ENCODE measurements around the gene TUBB1.

Gene TUBB1

GRCh38 chr20:58994390-58995159 is 24.7 kb upstream of the TUBB1 start:
- no peak for DNase-seq (ENCODE audit: low spot score in 2 of 2)
- in situ Hi-C loops (cut with MboI; ENCODE audit: low sequenced_read_pairs) = no loop called here
- Histone ChIP-seq H3K36me3 (replicated peaks) (peaks cover 92% of the 10 kb centered on the region), H3K9me3 (no peaks in the 10 kb centered on the region), H3K4me3 (no peak overlapping the region), H3K27me3 (ENCODE audit: low read depth) (no peaks in the 10 kb centered on the region), H3K4me1 (no peaks in the 10 kb centered on the region)

GRCh38 chr20:58995461-58996225 is 23.6 kb upstream of the TUBB1 start:
- Histone ChIP-seq H3K36me3 (replicated peaks) (peaks cover 88% of the 10 kb centered on the region), H3K27me3 (ENCODE audit: low read depth) (no peaks in the 10 kb centered on the region), H3K4me1 (no peaks in the 10 kb centered on the region), H3K4me3 (no peak overlapping the region), H3K9me3 (no peaks in the 10 kb centered on the region)
- in situ Hi-C loops (cut with MboI; ENCODE audit: low sequenced_read_pairs) = no loop called here
- no peak for DNase-seq (ENCODE audit: low spot score in 2 of 2)

- Histone ChIP-seq H3K36me3 (replicated peaks) (peaks cover 88% of the 10 kb centered on the region), H3K4me1 (no peaks in the 10 kb centered on the region), H3K27me3 (ENCODE audit: low read depth) (no peaks in the 10 kb centered on the region), H3K4me3 (no peak overlapping the region), H3K9me3 (no peaks in the 10 kb centered on the region)
- in situ Hi-C loops (cut with MboI; ENCODE audit: low sequenced_read_pairs) = no loop called here
- no peak for DNase-seq (ENCODE audit: low spot score in 2 of 2)
Measured at GRCh38 chr20:58996226-58996611, 23.0 kb upstream of the TUBB1 start.

DNA sequence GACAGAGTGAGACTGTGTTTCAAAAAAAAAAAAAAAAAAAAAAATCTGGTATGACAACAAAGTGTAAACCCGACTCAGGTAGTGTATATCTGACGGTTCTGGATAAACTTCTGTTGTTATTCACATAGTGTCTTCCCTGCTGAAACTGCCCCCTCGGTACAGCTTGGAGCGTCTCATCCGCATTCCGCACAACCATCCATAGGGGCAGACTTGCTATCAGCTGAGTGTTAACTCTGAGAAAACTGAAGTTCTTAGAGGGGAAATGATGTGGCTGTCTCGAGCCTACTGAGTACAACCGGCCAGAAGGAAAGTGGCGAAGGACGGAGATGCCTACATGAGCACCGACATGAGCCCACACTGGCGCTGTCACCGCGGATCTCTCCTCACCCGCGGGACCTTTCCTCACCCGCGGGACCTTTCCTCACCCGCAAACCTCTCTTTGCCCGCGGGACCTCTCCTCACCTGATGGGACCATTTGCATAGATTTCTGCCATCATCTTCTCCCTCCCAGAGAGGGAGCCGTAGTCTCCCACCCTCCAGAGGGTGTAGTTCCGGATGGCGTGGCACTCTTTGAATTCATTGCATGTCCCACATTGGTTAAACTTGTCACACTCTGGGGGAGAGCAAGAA is 22.0 kb upstream of the TUBB1 start:
- H3K36me3 ChIP-seq (replicated peaks) = peaks cover 82% of the 10 kb centered on the region
- in situ Hi-C loops (cut with MboI; ENCODE audit: low sequenced_read_pairs) = no loop called here
- no peaks in the 10 kb centered on the region for H3K27me3 ChIP-seq (ENCODE audit: low read depth)
- H3K4me1 ChIP-seq = no peaks in the 10 kb centered on the region
- no peak for DNase-seq (ENCODE audit: low spot score in 2 of 2)
- no peaks in the 10 kb centered on the region for H3K9me3 ChIP-seq
- no peak overlapping the region for H3K4me3 ChIP-seq

- no peaks in the 10 kb centered on the region for H3K9me3 ChIP-seq
- H3K36me3 ChIP-seq (replicated peaks) = peaks cover 70% of the 10 kb centered on the region
- no peak for DNase-seq (ENCODE audit: low spot score in 2 of 2)
- no peaks in the 10 kb centered on the region for H3K27me3 ChIP-seq (ENCODE audit: low read depth)
- no peak overlapping the region for H3K4me3 ChIP-seq
- in situ Hi-C loops (cut with MboI; ENCODE audit: low sequenced_read_pairs) = no loop called here
- no peaks in the 10 kb centered on the region for H3K4me1 ChIP-seq
Measured at GRCh38 chr20:58998656-58999055, 20.6 kb upstream of the TUBB1 start.

DNA sequence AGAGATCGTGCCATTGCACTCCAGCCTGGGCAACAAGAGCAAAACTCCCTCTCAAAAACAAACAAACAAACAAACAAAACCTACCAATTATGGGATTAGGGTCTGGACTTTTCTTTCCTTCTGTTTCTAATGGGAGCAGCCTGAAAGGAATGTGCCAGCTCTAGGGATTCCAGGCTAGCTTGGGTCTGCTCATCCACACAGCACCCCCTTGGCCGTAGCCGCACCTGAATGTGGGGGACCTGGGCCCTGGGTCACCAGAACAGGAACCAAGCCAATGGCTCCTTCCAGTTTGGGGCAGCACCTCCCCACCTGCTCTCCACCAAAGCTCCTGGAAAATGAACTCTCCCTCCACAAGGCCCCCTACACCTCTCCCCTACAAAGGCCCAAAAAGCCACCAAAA is 18.9 kb upstream of the TUBB1 start:
- DNase-seq (ENCODE audit: low spot score in 2 of 2) = no peak
- in situ Hi-C loops (cut with MboI; ENCODE audit: low sequenced_read_pairs) = no loop called here
- H3K36me3 ChIP-seq (replicated peaks) = peaks cover 57% of the 10 kb centered on the region
- H3K4me3 ChIP-seq = no peak overlapping the region
- H3K9me3 ChIP-seq = no peaks in the 10 kb centered on the region
- peaks cover 2% of the 10 kb centered on the region for H3K4me1 ChIP-seq
- no peaks in the 10 kb centered on the region for H3K27me3 ChIP-seq (ENCODE audit: low read depth)

DNA sequence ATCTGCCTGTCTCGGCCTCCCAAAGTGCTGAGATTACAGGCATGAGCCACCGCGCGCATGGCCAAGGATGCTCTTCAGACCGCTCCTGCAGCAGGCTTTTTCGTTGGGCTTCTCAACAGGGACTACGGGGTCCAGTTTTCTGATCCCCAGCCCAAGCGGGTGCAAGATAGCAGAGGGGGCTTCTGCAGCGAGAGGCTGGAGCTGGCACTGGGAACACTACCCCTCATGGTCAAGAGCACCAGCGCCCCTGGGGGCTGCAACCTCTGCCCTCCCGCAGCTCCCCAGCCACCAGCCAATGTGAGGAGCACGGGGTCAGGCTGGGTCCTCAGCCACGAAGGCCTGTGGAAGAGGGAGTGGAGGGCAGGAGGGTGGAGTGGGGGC is 18.2 kb upstream of the TUBB1 start:
- no peaks in the 10 kb centered on the region for H3K27me3 ChIP-seq (ENCODE audit: low read depth)
- H3K4me3 ChIP-seq = no peak overlapping the region
- H3K9me3 ChIP-seq = no peaks in the 10 kb centered on the region
- peaks cover 49% of the 10 kb centered on the region for H3K36me3 ChIP-seq (replicated peaks)
- peaks cover 9% of the 10 kb centered on the region for H3K4me1 ChIP-seq
- in situ Hi-C loops (cut with MboI; ENCODE audit: low sequenced_read_pairs) = no loop called here
- DNase-seq (ENCODE audit: low spot score in 2 of 2) = no peak

DNA sequence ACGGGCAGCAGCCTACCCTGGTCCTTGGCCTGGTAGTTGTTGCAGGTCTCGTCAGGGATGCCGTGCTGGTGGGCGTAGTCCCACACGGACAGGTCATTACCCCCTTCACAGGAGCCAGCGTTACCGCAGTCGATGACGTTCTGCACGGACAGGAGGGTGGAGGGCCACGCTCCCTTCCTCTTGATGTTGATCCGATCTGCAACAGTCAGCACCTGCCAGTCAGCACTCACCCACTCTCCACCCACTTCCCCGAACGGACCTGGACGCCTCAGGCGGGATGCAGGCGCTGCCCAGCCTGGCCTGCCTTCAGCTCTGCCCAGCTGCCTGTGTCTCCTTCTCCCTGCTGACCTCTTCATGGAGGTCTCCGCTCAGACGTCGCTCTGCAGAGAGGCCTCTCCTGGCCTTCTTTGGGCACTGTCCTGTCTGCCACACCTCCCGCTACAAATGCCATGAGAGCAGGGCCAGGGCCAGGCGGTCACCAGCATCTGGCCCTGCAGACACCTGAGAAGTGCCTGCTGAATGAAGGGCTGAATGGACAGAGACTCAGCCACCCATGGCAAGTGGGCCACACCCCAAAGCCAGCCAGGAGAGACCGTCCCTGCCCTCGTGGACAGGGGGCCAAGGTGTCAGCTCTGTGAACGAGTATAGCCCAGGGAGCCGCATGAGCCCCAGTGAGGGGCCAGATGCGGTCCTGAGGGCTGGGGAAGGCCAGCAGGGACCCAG is 17.6 kb upstream of the TUBB1 start:
- H3K4me3 ChIP-seq = no peak overlapping the region
- peaks cover 9% of the 10 kb centered on the region for H3K4me1 ChIP-seq
- H3K27me3 ChIP-seq (ENCODE audit: low read depth) = no peaks in the 10 kb centered on the region
- peaks cover 44% of the 10 kb centered on the region for H3K36me3 ChIP-seq (replicated peaks)
- no peak for DNase-seq (ENCODE audit: low spot score in 2 of 2)
- no peaks in the 10 kb centered on the region for H3K9me3 ChIP-seq
- in situ Hi-C loops (cut with MboI; ENCODE audit: low sequenced_read_pairs) = no loop called here

DNA sequence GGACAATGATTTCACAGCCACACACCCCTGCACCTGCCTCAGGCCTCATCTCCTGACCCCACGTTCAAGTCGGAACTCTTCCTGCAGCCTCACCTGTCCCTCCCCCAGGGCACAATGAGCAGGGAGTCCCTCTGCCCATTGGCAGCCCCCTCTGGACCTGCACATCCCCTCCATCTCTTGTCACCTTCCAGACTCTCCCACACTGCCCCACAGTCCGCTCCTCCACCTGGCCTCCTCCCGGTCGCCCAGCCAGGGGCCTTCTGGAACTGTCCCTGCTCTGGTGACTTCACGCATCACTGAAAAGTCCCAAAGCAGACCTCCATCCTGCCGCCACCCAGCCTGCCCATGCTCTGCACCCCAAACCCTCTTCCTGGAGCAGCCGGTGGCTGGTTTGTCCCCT is 16.8 kb upstream of the TUBB1 start:
- in situ Hi-C loops (cut with MboI; ENCODE audit: low sequenced_read_pairs) = no loop called here
- Histone ChIP-seq H3K36me3 (replicated peaks) (peaks cover 36% of the 10 kb centered on the region), H3K9me3 (no peaks in the 10 kb centered on the region), H3K27me3 (ENCODE audit: low read depth) (no peaks in the 10 kb centered on the region), H3K4me1 (peaks cover 11% of the 10 kb centered on the region), H3K4me3 (no peak overlapping the region)
- DNase-seq (ENCODE audit: low spot score in 2 of 2) = no peak

DNA sequence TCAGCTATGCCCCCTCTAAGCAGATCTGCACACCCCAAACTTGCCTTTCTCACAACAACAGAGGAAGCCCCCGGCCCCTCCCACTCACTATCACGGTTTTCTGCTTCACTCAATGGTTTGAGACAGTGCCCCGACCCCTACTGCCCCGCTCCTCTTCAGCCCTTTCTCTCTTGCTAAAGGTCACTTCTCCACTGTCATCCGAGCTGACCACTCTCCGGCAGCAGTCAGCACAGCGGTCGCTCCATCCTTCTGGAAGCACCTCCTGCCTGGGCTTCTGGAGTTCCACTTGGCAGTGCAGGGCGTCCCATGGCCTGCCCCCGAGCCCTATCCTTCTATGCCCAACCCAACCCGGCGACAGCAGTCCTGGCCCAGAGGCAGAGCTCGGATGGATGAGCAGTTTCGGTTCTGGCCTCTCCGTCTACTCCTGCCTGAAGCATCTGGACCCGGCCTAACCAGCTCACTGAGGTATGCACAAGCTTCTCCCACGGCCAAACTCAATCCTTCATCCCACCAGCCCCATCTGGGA is 16.3 kb upstream of the TUBB1 start:
- Histone ChIP-seq H3K9me3 (no peaks in the 10 kb centered on the region), H3K4me3 (no peak overlapping the region), H3K4me1 (peaks cover 12% of the 10 kb centered on the region), H3K27me3 (ENCODE audit: low read depth) (no peaks in the 10 kb centered on the region), H3K36me3 (replicated peaks) (peaks cover 31% of the 10 kb centered on the region)
- DNase-seq (ENCODE audit: low spot score in 2 of 2) = no peak
- in situ Hi-C loops (cut with MboI; ENCODE audit: low sequenced_read_pairs) = no loop called here

DNA sequence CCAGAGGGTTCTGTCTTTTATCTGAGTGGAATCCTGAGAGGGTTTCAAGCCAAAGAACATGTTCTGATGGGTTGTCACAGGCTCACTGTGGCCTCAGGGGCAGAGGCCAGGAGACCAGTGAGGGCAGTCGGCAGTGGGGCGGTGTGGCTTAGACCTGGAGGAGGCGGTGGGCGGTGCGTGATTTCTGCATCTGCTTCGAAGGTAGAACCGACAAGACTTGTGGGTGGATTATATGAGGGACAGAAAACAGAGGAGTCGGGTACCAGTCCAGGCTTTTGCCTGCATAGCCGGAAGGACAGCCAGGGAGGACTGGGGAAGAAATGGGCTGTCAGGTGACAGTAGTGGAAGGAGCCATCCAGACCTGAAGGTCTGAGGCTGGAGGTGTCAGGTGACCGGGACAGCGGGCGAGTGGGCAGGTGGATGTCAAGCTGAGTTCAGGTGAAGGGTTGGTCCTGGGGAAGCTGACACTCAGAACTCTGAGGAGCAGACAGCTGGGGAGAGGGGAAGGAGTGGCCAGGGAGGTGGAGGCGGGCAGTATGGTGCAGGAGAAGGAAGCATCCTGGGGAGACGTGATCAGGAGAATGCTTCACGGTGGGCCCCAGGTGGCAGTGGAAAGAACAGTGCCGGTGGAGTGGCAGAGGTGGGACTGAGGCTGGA is 15.3 kb upstream of the TUBB1 start:
- DNase-seq (ENCODE audit: low spot score in 2 of 2) = no peak
- in situ Hi-C loops (cut with MboI; ENCODE audit: low sequenced_read_pairs) = no loop called here
- H3K4me1 ChIP-seq = peaks cover 12% of the 10 kb centered on the region
- no peaks in the 10 kb centered on the region for H3K27me3 ChIP-seq (ENCODE audit: low read depth)
- H3K36me3 ChIP-seq (replicated peaks) = peaks cover 27% of the 10 kb centered on the region
- no peaks in the 10 kb centered on the region for H3K9me3 ChIP-seq
- H3K4me3 ChIP-seq = no peak overlapping the region

GRCh38 chr20:59004493-59004762 is 14.8 kb upstream of the TUBB1 start:
- Histone ChIP-seq H3K36me3 (replicated peaks) (peaks cover 23% of the 10 kb centered on the region), H3K4me1 (peaks cover 12% of the 10 kb centered on the region)

DNA sequence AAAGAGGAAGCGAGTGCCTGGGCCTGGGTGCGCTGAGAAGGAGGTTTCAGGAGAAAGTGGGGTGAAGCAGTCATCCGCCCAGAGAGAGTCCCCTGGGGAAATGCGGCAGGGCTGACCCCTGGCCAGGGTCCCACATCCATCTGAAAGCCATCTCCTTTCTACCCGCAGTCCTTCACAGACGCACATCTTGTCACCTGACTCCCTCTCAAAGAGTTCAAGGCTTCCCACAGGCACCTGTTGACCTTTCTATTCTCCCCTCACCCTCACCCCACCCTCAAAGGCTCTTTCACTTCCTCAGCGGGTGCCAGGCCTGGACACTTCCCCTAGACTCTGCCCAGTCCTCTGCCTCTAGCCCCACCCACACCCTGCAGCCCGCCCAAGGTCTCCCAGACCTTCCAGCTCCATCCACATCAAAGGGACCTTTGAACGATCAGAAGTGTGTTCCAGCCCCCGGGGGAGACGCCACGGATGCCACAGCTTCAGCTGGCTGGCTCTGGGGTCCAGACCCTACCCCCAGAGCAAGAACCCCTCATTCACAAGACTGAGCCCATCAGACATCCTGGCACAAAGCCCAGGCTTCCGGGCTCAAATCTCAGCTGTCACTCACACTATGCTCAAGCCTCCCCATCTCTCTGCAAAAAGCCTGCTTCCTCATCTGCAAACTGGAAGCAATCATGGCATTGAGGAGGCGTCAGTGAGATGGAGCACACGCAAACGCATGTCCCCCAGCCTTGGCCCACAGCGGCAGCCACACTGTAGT is 14.3 kb upstream of the TUBB1 start:
- H3K36me3 ChIP-seq (replicated peaks) = peaks cover 20% of the 10 kb centered on the region
- DNase-seq (ENCODE audit: low spot score in 2 of 2) = no peak
- H3K4me3 ChIP-seq = peak overlapping the region; percentile 59
- H3K4me1 ChIP-seq = peaks cover 12% of the 10 kb centered on the region
- in situ Hi-C loops (cut with MboI; ENCODE audit: low sequenced_read_pairs) = no loop called here
- H3K27me3 ChIP-seq (ENCODE audit: low read depth) = no peaks in the 10 kb centered on the region
- H3K9me3 ChIP-seq = no peaks in the 10 kb centered on the region

More at GRCh38 chr20:59004493-59004762, 14.8 kb upstream of the TUBB1 start:
- no peak for DNase-seq (ENCODE audit: low spot score in 2 of 2)
- in situ Hi-C loops (cut with MboI; ENCODE audit: low sequenced_read_pairs) = no loop called here
- Histone ChIP-seq H3K9me3 (no peaks in the 10 kb centered on the region), H3K27me3 (ENCODE audit: low read depth) (no peaks in the 10 kb centered on the region), H3K4me3 (no peak overlapping the region)

Measured in HAP-1 (cell line).